ENCODE data around the gene AWAT1.
"Not testable (repeated sequence)": the region's sequence is repeated elsewhere in the genome, so short reads cannot be mapped to it uniquely, and the experiment has no call there.

AWAT1 gene

GRCh38 chrX:70234355-70234754, at the start of gene AWAT1:
TSS of gene AWAT1 (plus strand) at chrX:70234655. CDS start at chrX:70234696, 41 bp downstream.
- no peak for TF ChIP-seq ZNF274 (IDR thresholded peaks at IDR 0.05; ENCODE audit: low read depth, low read length)
- H3K4me3 ChIP-seq (ENCODE audit: low read length) = no peak within 1 kb of the TSS

DNA sequence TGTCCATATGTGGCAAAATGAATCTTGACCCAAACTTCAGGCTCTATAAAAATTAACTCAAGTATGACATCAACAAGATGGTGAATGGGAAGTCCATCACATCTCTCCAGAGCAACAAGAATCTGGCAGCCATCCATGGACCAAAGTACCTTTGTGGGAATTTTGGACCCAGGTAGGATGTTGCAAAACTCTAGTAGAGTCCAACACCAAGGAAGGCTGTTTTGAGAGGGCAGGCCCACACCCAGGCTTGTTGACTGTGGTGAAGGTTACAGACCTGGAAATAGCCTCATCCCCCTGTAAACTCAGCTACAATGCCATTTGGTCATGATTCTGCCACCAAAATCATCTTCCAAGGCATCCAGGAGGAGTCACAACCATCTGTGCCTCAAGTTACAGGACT, 44.2 kb upstream of the AWAT1 start:
- no peak overlapping the region for H3K4me3 ChIP-seq (ENCODE audit: low read length)
- TF ChIP-seq ZNF274 (IDR thresholded peaks at IDR 0.05; ENCODE audit: low read depth, low read length) = no peak

GRCh38 chrX:70196961-70197720, 37.3 kb upstream of the AWAT1 start:
- no peak for TF ChIP-seq ZNF274 (IDR thresholded peaks at IDR 0.05; ENCODE audit: low read depth, low read length)
- no peak overlapping the region for H3K4me3 ChIP-seq (ENCODE audit: low read length)

DNA sequence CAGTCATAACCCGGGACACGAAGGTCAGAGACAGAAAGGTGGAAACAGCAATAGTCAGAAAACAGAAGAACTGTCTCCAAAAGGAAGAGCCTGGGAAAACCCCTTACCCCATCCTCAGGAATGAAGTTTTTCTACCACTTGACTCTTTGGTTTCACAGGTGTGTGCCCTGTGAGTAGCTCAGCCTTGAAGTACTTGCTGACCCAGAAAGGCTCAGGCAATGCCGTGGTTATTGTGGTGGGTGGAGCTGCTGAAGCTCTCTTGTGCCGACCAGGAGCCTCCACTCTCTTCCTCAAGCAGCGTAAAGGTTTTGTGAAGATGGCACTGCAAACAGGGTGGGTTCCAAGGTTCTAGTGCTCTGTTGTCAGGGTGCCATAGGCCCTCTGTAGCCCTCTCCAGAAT, 32.7 kb upstream of the AWAT1 start:
- no peak overlapping the region for H3K4me3 ChIP-seq (ENCODE audit: low read length)
- no peak for TF ChIP-seq ZNF274 (IDR thresholded peaks at IDR 0.05; ENCODE audit: low read depth, low read length)

GRCh38 chrX:70208479-70208878, 26.0 kb upstream of the AWAT1 start:
- no peak overlapping the region for H3K4me3 ChIP-seq (ENCODE audit: low read length)

GRCh38 chrX:70209570-70209969, 24.9 kb upstream of the AWAT1 start:
- not testable (repeated sequence) for H3K4me3 ChIP-seq (ENCODE audit: low read length)

More at GRCh38 chrX:70208479-70208878, 26.0 kb upstream of the AWAT1 start:
- TF ChIP-seq ZNF274 (IDR thresholded peaks at IDR 0.05; ENCODE audit: low read depth, low read length) = no peak

DNA sequence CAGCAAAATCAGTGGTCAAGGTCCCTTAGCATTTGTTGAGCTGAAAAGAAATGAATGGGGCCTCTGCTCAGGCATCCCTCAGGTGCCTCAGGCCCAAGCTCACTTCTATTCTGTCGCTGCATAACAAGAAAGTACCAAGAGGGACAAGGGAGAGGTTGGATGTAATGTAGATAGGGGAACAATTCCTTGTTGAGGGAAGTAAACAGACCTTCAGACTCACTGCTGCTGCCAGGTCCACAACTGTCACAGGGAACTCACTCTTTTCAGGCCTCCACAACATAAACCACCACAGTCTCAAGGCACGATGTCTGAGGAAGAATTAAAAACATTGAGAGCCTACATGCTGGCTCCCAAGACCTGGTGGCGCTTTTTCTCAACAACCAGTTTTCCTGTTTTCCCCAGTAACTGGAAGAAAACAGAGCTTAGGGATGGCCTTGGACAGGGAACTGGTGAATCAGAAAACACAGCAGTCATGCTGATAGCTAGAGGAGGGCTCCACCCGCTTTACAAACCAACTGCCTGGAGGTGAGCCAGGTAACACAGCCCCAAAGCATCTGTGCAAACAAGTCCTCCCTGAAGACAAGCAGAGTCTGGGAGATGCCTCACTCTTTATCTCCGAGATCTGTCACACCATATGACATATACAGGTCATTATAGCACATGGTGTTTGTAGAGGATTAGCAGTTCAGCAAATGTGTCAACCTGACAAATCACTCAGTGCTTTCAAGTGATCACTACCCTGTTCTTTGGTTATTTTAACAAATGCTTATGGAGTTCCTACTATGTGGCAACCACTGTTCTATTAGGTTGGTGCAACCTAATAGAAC, 14.3 kb upstream of the AWAT1 start:
- no peak for TF ChIP-seq ZNF274 (IDR thresholded peaks at IDR 0.05; ENCODE audit: low read depth, low read length)
- no peak overlapping the region for H3K4me3 ChIP-seq (ENCODE audit: low read length)

GRCh38 chrX:70226048-70226447, 8.4 kb upstream of the AWAT1 start:
- H3K4me3 ChIP-seq (ENCODE audit: low read length) = no peak overlapping the region
- no peak for TF ChIP-seq ZNF274 (IDR thresholded peaks at IDR 0.05; ENCODE audit: low read depth, low read length)

GRCh38 chrX:70226687-70227086, 7.8 kb upstream of the AWAT1 start:
- TF ChIP-seq ZNF274 (IDR thresholded peaks at IDR 0.05; ENCODE audit: low read depth, low read length) = no peak
- no peak overlapping the region for H3K4me3 ChIP-seq (ENCODE audit: low read length)

- no peak for TF ChIP-seq ZNF274 (IDR thresholded peaks at IDR 0.05; ENCODE audit: low read depth, low read length)
Measured at GRCh38 chrX:70231666-70232065, 2.8 kb upstream of the AWAT1 start.

DNA sequence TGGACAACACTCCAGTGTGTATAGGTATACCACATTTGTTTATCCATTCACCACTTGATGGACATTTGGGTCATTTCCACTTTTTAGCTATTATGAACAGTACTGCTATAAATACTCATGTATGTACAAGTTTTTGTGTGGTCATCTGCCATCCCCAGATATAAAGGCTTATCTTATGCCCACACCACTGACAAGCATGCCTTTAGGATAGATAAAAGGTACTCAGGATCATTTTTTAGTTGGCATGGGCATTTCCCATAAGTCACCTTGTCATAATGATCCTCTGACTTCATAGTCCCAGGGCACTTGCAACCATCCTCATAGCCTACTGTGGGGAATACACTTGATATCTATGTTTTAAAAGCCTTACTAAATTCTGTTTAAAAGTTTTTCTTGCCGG, 6.3 kb downstream of the AWAT1 start:
- no peak for TF ChIP-seq ZNF274 (IDR thresholded peaks at IDR 0.05; ENCODE audit: low read depth, low read length)
- H3K4me3 ChIP-seq (ENCODE audit: low read length) = no peak overlapping the region

More at GRCh38 chrX:70231666-70232065, 2.8 kb upstream of the AWAT1 start:
- no peak overlapping the region for H3K4me3 ChIP-seq (ENCODE audit: low read length)

GRCh38 chrX:70241501-70241900, 7.0 kb downstream of the AWAT1 start:
- no peak overlapping the region for H3K4me3 ChIP-seq (ENCODE audit: low read length)
- no peak for TF ChIP-seq ZNF274 (IDR thresholded peaks at IDR 0.05; ENCODE audit: low read depth, low read length)

- H3K4me3 ChIP-seq (ENCODE audit: low read length) = not testable (repeated sequence)
Measured at GRCh38 chrX:70243601-70244000, 9.1 kb downstream of the AWAT1 start.

- no peak for TF ChIP-seq ZNF274 (IDR thresholded peaks at IDR 0.05; ENCODE audit: low read depth, low read length)
- H3K4me3 ChIP-seq (ENCODE audit: low read length) = no peak overlapping the region
Measured at GRCh38 chrX:70244881-70245280, 10.4 kb downstream of the AWAT1 start.

DNA sequence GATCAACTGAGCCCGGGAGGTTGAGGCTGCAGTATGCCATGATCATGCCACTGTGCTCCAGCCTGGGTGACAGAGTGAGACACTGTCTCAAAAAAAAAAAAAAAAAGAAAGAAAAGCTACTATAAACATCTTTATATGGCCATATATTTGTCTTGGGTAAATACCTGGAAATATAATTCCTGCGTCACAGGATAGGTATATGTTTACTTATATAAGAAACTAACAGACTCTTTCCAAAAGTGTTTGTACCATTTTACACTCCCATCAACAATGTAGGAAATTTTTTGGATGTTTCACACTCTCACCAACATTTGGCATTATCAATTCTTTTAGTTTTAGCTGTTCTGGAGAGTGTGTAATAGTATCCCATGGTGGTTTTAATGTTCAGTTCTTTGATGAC, 12.8 kb downstream of the AWAT1 start:
- H3K4me3 ChIP-seq (ENCODE audit: low read length) = no peak overlapping the region
- no peak for TF ChIP-seq ZNF274 (IDR thresholded peaks at IDR 0.05; ENCODE audit: low read depth, low read length)

All from GM08714 (cell line).